ENCODE data around the gene TATDN3.

The TATDN3 gene

GRCh38 chr1:212822956-212823355 lies 31.3 kb downstream of the TATDN3 start:
- DNase-seq, result no peak
- H2AFZ ChIP-seq (ENCODE audit: insufficient read depth, low read length, poor library complexity), result no peak overlapping the region
- H3K79me2 ChIP-seq (ENCODE audit: control insufficient read depth, insufficient read depth, low read length, poor library complexity), result peaks cover 2% of the 10 kb centered on the region
- H4K91ac ChIP-seq (ENCODE audit: low read depth, low read length), result no peak overlapping the region
- H3K27ac ChIP-seq (ENCODE audit: low read depth, low read length), result no peak overlapping the region
- H3K4me2 ChIP-seq (ENCODE audit: low read length), result no peak overlapping the region
- H3K4me1 ChIP-seq (ENCODE audit: control insufficient read depth in 1 of 2, insufficient read depth in 2 of 2, low read length in 2 of 2), result no peaks in the 10 kb centered on the region
- no peak overlapping the region for H3K18ac ChIP-seq (ENCODE audit: low read length)
- no peak overlapping the region for H3K9ac ChIP-seq (ENCODE audit: low read length)
- H2BK12ac ChIP-seq (ENCODE audit: low read length), result no peak overlapping the region
- no peak overlapping the region for H2BK120ac ChIP-seq (ENCODE audit: insufficient read depth, low read length, poor library complexity)
- H3K4me3 ChIP-seq (ENCODE audit: low read depth, low read length), result no peak overlapping the region
- H2BK5ac ChIP-seq (ENCODE audit: low read depth, low read length, poor library complexity), result no peak overlapping the region
- no peak overlapping the region for H3K23ac ChIP-seq (ENCODE audit: low read length)
- H3K27me3 ChIP-seq (ENCODE audit: insufficient read depth, low read length), result no peaks in the 10 kb centered on the region
- no CpG with 5 or more reads among the region's 3 CpGs for WGBS (ENCODE audit: extremely low coverage, insufficient coverage, insufficient read length)
- H2AK5ac ChIP-seq (ENCODE audit: low read length), result no peak overlapping the region
- no peak overlapping the region for H4K12ac ChIP-seq (ENCODE audit: low read depth, low read length)
- H3K9me3 ChIP-seq (ENCODE audit: insufficient read depth, low read depth, low read length), result peaks cover 15% of the 10 kb centered on the region
- no peak overlapping the region for H4K8ac ChIP-seq (ENCODE audit: low read depth, low read length)
- no peak overlapping the region for H3K14ac ChIP-seq (ENCODE audit: low read length)
- no peak overlapping the region for H3K4ac ChIP-seq (ENCODE audit: low read depth, low read length)
- peaks cover 2% of the 10 kb centered on the region for H3K79me1 ChIP-seq (ENCODE audit: low read length)
- peaks cover 0 to 3% of the 10 kb centered on the region in 2 experiments for H3K36me3 ChIP-seq (ENCODE audit: control insufficient read depth in 1 of 2, insufficient read depth in 2 of 2, low read length in 2 of 2)

- H3K4ac ChIP-seq (ENCODE audit: low read depth, low read length), result no peak overlapping the region
- DNase-seq, result no peak
- no CpG with 5 or more reads among the region's 16 CpGs for WGBS (ENCODE audit: extremely low coverage, insufficient coverage, insufficient read length)
- H3K36me3 ChIP-seq (ENCODE audit: control insufficient read depth in 1 of 2, insufficient read depth in 2 of 2, low read length in 2 of 2), result peaks cover 0 to 3% of the 10 kb centered on the region in 2 experiments
- H2BK120ac ChIP-seq (ENCODE audit: insufficient read depth, low read length, poor library complexity), result no peak overlapping the region
- H3K18ac ChIP-seq (ENCODE audit: low read length), result no peak overlapping the region
- no peak overlapping the region for H3K4me3 ChIP-seq (ENCODE audit: low read depth, low read length)
- no peak overlapping the region for H3K27ac ChIP-seq (ENCODE audit: low read depth, low read length)
- no peak overlapping the region for H3K23ac ChIP-seq (ENCODE audit: low read length)
- H4K8ac ChIP-seq (ENCODE audit: low read depth, low read length), result no peak overlapping the region
- H4K12ac ChIP-seq (ENCODE audit: low read depth, low read length), result no peak overlapping the region
- H2BK5ac ChIP-seq (ENCODE audit: low read depth, low read length, poor library complexity), result no peak overlapping the region
- H3K4me2 ChIP-seq (ENCODE audit: low read length), result no peak overlapping the region
- H2AFZ ChIP-seq (ENCODE audit: insufficient read depth, low read length, poor library complexity), result no peak overlapping the region
- H3K9ac ChIP-seq (ENCODE audit: low read length), result no peak overlapping the region
- H3K4me1 ChIP-seq (ENCODE audit: control insufficient read depth in 1 of 2, insufficient read depth in 2 of 2, low read length in 2 of 2), result no peaks in the 10 kb centered on the region
- H4K91ac ChIP-seq (ENCODE audit: low read depth, low read length), result no peak overlapping the region
- H3K9me3 ChIP-seq (ENCODE audit: insufficient read depth, low read depth, low read length), result peaks cover 15% of the 10 kb centered on the region
- H3K79me1 ChIP-seq (ENCODE audit: low read length), result peaks cover 2% of the 10 kb centered on the region
- H3K27me3 ChIP-seq (ENCODE audit: insufficient read depth, low read length), result no peaks in the 10 kb centered on the region
- H3K14ac ChIP-seq (ENCODE audit: low read length), result no peak overlapping the region
- H2BK12ac ChIP-seq (ENCODE audit: low read length), result no peak overlapping the region
- H3K79me2 ChIP-seq (ENCODE audit: control insufficient read depth, insufficient read depth, low read length, poor library complexity), result peaks cover 2% of the 10 kb centered on the region
- H2AK5ac ChIP-seq (ENCODE audit: low read length), result no peak overlapping the region
Measured at GRCh38 chr1:212824201-212824600, 32.5 kb downstream of the TATDN3 start.

- no peak overlapping the region for H3K23ac ChIP-seq (ENCODE audit: low read length)
- no peak overlapping the region for H3K4me3 ChIP-seq (ENCODE audit: low read depth, low read length)
- H3K79me2 ChIP-seq (ENCODE audit: control insufficient read depth, insufficient read depth, low read length, poor library complexity), result peaks cover 2% of the 10 kb centered on the region
- H4K12ac ChIP-seq (ENCODE audit: low read depth, low read length), result no peak overlapping the region
- WGBS (ENCODE audit: extremely low coverage, insufficient coverage, insufficient read length), result no CpG with 5 or more reads among the region's 6 CpGs
- peak; percentile 14 to 43 for DNase-seq
- H3K36me3 ChIP-seq (ENCODE audit: control insufficient read depth in 1 of 2, insufficient read depth in 2 of 2, low read length in 2 of 2), result peaks cover 0 to 3% of the 10 kb centered on the region in 2 experiments
- H2AFZ ChIP-seq (ENCODE audit: insufficient read depth, low read length, poor library complexity), result no peak overlapping the region
- H4K8ac ChIP-seq (ENCODE audit: low read depth, low read length), result no peak overlapping the region
- H2BK12ac ChIP-seq (ENCODE audit: low read length), result no peak overlapping the region
- no peak overlapping the region for H2BK120ac ChIP-seq (ENCODE audit: insufficient read depth, low read length, poor library complexity)
- no peak overlapping the region for H2BK5ac ChIP-seq (ENCODE audit: low read depth, low read length, poor library complexity)
- H3K18ac ChIP-seq (ENCODE audit: low read length), result no peak overlapping the region
- H3K27ac ChIP-seq (ENCODE audit: low read depth, low read length), result no peak overlapping the region
- H3K27me3 ChIP-seq (ENCODE audit: insufficient read depth, low read length), result no peaks in the 10 kb centered on the region
- no peak overlapping the region for H2AK5ac ChIP-seq (ENCODE audit: low read length)
- no peak overlapping the region for H3K9ac ChIP-seq (ENCODE audit: low read length)
- H3K9me3 ChIP-seq (ENCODE audit: insufficient read depth, low read depth, low read length), result peaks cover 15% of the 10 kb centered on the region
- no peak overlapping the region for H3K14ac ChIP-seq (ENCODE audit: low read length)
- no peak overlapping the region for H3K4me2 ChIP-seq (ENCODE audit: low read length)
- no peak overlapping the region for H3K4ac ChIP-seq (ENCODE audit: low read depth, low read length)
- H4K91ac ChIP-seq (ENCODE audit: low read depth, low read length), result no peak overlapping the region
- H3K79me1 ChIP-seq (ENCODE audit: low read length), result peaks cover 2% of the 10 kb centered on the region
- no peaks in the 10 kb centered on the region for H3K4me1 ChIP-seq (ENCODE audit: control insufficient read depth in 1 of 2, insufficient read depth in 2 of 2, low read length in 2 of 2)
Measured at GRCh38 chr1:212825798-212826452, 34.2 kb downstream of the TATDN3 start.

- Histone ChIP-seq H3K4me3 (ENCODE audit: low read depth, low read length) (no peak overlapping the region), H3K23ac (ENCODE audit: low read length) (no peak overlapping the region)
Measured at GRCh38 chr1:212827171-212827776, 35.6 kb downstream of the TATDN3 start.

More at GRCh38 chr1:212827171-212827776, 35.6 kb downstream of the TATDN3 start:
- H4K91ac ChIP-seq (ENCODE audit: low read depth, low read length), result peak overlapping the region; percentile 21
- H2AFZ ChIP-seq (ENCODE audit: insufficient read depth, low read length, poor library complexity), result no peak overlapping the region
- H3K14ac ChIP-seq (ENCODE audit: low read length), result no peak overlapping the region
- H3K9me3 ChIP-seq (ENCODE audit: insufficient read depth, low read depth, low read length), result peaks cover 15% of the 10 kb centered on the region
- H4K12ac ChIP-seq (ENCODE audit: low read depth, low read length), result no peak overlapping the region
- H3K36me3 ChIP-seq (ENCODE audit: control insufficient read depth in 1 of 2, insufficient read depth in 2 of 2, low read length in 2 of 2), result peaks cover 0 to 3% of the 10 kb centered on the region in 2 experiments
- H3K9ac ChIP-seq (ENCODE audit: low read length), result no peak overlapping the region
- no peak overlapping the region for H3K18ac ChIP-seq (ENCODE audit: low read length)
- no peaks in the 10 kb centered on the region for H3K27me3 ChIP-seq (ENCODE audit: insufficient read depth, low read length)
- no peak for DNase-seq
- no peak overlapping the region for H3K27ac ChIP-seq (ENCODE audit: low read depth, low read length)
- H3K4ac ChIP-seq (ENCODE audit: low read depth, low read length), result no peak overlapping the region
- no peak overlapping the region for H3K4me2 ChIP-seq (ENCODE audit: low read length)
- H3K79me1 ChIP-seq (ENCODE audit: low read length), result peaks cover 2% of the 10 kb centered on the region
- no CpG with 5 or more reads among the region's 4 CpGs for WGBS (ENCODE audit: extremely low coverage, insufficient coverage, insufficient read length)
- peaks cover 2% of the 10 kb centered on the region for H3K79me2 ChIP-seq (ENCODE audit: control insufficient read depth, insufficient read depth, low read length, poor library complexity)
- H4K8ac ChIP-seq (ENCODE audit: low read depth, low read length), result no peak overlapping the region
- H2BK12ac ChIP-seq (ENCODE audit: low read length), result no peak overlapping the region
- no peak overlapping the region for H2AK5ac ChIP-seq (ENCODE audit: low read length)
- H2BK5ac ChIP-seq (ENCODE audit: low read depth, low read length, poor library complexity), result no peak overlapping the region
- no peaks in the 10 kb centered on the region for H3K4me1 ChIP-seq (ENCODE audit: control insufficient read depth in 1 of 2, insufficient read depth in 2 of 2, low read length in 2 of 2)
- H2BK120ac ChIP-seq (ENCODE audit: insufficient read depth, low read length, poor library complexity), result no peak overlapping the region
